Germinal center (tissue), 1 donor: ENCODE measurements around the gene CA9.
A peak's percentile ranks its signal among the peaks of the same experiment; 100 is the strongest.

ENCODE experiments used
- DNase-seq: peaks from one replicate; pipeline ENCODE4 v3.0.0; 2012; ENCODE audit warnings: mixed read lengths, low spot score

The CA9 gene

DNA sequence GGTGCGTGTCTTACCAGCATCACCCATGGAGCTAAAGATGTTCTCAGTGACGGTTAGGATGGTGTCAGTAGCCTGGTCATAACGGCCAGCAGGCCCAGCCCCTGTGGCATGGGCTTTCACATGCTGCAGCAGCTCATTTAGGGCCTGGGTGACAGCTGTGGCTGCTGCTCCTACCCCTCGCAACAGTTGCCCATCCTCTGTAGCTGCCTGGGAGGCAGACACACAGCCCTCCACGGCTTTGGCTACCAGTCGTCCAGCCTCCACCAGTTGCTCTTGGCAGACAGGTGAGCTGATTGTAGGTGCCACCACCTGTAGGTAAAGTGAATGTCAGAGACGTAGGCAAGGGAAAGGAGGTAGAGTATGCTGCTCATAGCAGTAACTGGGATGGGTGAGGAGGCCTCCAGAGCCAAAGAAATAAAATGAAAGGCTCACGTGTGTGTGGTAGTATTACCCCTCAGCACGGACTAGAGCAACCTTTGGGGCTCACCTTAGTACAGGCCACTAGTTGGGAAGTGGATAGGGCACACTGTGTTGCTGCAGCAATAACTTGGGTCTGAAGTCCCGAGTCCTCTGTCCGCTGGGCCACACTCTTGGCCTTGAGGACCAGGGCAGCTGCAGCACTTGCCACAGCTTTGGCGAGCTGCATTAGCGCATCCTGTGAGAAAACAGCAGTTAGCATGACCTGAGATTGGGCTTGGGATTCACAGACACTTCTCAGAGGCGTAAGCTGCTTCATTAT is 43.6 kb downstream of the CA9 start:
- no peak for DNase-seq

DNA sequence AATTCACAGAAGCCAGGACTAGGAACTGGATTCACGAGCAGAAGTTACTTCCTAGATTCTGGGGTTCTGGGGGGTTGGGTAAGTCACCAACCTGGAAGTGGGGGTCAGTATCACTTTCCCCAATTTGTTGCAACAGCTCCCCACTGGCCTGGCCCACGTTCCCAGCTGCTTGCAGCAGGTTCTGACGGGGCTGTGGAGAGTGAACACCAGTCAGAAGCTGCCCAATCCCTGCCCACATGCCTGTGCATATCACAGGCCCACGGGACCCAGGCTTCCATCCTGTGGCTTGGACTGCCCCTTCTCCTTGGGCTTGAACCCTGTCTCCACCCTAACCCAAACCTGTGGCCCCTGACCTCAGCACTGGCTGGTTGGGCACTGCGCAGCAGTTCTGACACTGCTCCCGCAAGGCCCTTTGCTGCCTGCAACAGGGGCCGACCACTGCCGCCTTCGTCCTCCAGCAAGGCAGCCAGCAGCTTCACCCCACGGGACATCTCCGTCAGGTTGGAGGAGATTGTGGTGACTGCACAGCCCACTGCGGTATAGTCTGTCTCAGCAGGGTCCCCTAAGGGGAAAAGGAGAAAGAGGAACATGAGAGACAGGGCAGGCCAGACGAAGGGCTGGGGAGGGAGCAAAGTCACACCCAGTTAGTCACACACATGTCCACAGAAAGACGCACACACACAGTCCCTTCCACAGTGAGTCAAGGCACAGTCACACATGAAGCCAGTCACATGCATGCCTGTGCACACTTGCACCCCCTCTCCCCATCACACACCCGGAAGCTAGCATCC is 45.2 kb downstream of the CA9 start:
- peak; percentile 41 for DNase-seq

DNA sequence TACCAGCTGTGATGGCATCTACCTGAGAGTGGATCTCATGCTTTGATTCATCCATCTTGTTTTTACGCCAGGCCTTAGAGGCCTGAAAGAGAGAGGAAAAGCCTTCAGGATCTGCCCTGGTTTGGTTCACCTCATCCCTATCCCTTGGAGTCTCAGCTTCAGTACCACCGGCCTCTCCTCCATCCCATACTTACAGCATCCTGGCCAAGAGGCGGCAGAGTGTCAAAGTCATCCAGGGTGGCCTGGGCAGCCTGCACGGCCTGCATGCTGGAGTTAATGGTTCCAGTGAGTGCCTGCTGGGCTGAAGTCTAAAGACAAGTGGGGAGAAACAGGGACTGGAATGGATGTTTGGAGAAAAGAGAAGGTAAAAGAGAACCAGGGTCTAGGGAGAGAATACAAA is 45.8 kb downstream of the CA9 start:
- no peak for DNase-seq

DNA sequence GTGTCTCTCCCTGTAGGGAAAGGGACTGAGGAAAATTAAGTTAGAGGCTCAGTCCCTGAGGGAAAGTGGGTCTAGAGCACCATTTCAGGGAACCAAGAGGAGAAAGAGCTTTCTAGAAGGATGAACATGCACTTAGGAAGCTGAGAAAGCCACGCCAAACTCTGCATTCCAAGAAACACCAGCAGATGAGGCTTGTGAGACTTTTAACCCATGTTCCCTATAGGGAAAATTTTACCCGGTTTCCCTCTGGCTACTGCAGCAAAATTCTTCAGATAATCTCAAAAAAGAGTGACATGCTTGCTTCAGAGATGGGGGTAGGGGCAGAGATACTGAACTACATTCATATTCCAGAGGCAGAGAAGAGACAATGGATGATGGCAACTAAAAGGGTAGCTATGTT is 49.7 kb downstream of the CA9 start:
- DNase-seq: no peak

DNA sequence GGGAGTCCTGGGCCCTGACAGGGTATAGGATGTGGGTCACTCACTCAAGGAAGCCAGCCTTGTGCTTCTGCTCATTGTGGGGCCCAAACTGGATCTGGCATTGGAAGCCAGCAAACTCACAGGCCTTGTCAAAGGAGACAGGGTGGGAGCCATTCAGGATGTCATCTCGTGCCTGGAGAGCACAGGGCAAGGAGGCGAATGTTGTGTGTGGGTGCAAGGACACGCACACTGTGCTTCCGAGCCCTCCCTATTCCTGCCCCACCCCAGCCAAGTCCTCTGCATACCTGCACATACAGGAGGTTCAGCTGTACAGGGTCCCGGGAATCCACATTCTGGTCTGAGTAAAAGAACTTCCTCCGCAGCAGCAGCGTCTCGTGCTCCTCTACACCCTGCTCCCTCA is 50.2 kb downstream of the CA9 start:
- DNase-seq: no peak

DNA sequence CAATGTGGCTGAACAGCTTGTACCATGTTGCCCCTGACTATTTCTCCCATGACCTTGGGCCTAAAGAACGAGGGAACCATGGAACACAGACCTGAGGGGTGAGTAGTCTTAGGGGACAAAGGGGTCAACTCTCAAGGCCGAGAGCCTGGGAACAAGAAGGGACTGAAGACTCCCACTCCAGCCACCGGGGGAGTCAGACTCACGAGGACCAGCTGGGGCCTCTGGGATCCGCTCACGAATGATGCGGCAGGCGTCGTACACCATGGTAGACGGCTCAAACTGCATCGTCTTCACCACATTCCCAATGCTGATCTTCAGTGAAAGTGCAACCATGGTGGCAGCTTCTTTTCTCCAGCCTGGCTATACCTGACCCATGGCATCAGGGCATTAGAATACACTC is 51.6 kb downstream of the CA9 start:
- no peak for DNase-seq

DNA sequence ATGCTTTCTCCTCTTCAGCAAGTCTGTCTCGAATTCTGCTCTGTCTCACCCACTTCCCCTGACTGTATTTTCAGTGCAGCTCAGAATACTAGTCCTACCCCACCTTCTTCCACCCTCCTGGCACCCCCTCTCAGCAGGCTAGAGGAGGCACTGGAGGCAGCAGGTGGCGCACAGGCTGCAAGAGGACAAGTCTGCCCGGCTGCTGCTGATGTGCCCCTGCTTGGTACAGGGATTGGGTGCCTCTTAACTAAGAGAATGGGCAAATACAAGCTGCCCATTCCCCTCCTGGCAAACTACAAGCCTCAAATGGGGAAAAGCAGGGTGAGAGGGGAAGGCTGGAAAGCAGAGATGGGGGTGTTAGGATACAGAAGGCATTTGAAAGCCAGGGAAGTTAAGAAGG is 53.2 kb downstream of the CA9 start:
- peak; percentile 59 for DNase-seq

DNA sequence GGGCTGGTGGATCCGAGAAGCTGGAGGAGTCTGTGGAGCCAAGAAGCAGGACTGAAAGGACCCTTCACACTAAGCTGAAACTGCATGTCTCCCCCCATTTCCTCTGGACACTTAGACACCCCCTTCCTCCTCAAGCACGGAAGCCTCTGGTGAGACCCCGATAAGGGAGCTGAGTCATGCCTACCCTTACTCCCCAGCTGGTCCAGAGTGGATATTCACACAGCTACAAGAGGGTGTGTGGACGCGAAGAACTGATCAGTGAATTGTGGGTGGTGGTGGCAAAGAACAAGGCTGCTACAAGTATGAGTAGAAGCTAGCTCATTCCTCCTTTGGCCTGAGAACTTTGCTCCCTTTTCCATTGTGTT is 53.9 kb downstream of the CA9 start:
- DNase-seq: no peak

DNA sequence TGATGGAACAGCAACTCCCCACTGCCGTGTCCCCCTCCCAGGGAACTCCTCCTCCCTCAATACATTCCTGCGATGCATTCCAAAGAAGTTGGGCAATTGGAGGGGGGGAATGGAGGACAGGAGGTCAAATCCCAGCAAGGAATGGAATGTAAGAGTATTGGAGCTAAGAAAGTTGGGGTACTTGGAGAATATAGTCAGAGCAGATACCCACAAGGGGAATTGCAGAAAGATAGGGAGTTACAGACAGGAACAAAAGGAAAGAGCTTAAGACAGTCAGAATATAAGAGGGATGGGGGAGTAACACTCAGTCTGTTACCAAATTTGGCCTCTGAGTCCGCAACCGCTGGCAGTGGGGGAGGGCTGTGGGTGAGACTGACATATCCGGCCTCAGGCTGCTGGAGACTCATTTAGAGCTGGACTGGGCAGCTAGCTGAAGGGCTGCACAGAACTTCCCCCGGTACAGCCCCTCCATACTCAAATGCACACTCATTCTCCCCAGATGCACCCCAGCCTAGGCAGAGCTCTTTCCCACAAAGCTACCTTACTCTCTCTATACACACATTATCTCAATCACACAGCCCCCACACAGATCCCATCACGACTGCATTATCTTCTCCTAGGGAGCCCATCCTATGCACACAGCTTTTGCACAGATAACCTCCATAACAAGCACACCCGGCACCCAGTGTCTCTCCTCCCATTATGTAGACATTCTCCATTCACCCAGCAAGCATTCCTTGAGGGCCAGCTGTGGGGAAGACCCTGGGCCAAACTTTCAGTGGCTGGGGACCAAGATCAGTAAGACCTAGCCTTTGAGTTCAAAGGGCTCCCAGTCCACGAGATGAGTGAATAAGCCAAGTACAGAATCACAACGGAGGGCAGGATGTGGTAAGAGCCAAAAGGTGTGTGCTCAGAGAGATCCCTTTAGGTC is 54.6 kb downstream of the CA9 start:
- no peak for DNase-seq

DNA sequence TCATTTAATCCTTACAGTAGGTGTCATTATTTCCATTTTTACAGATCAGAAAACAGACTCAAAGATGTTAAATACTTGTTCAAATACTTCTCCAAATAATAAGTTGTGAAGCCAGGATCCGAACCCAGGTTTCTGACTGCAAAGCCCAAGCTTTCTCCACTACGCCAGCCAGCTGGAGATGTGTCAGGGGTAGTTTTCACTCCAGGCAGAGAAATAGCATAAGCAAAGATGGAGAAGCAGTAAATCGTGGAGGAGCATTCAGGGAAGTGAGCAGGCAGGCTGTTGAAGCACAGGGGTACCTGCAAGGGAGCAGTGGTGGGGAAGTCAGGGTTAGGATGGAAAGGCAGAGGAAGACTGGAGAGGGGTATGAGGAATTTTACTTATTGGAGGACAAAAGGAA is 55.4 kb downstream of the CA9 start:
- DNase-seq: no peak

DNA sequence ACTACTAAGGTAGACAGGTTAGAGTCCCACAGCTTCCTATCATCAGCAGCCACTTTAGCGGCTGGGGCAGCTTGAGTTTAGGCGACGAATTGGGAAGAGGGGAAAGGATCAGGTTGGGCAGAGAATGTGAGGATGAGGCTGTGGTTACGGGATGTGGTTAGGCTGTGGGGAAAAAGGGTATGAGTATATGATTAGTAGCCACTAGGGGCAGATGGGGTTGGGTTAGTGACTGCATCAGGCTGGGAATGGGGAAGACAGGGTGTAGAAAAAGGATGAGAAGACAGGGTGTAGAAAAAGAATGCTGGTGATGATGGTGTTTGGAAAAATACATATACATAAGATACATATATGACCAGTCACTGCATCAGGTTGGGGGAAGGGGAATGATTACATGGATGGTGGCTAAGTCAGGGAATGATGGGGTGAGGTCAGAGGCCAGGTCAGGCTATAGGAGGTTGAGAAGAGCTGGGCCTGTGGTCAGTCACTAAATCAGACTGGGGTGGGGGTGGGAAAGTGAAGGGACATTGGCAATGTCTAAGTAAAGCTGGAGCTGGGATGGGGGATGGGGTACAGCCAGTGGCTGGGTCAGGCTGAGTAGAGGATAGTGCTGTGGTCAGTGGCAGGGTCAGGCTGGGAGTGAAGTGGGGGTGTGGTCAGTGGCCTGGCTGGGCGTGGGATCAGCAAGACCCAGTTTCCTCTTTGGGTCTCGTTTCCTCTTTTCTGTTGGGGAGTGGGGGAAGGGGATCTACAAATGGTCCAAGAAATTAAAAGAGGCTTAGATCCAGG is 56.2 kb downstream of the CA9 start:
- peak; percentile 62 for DNase-seq

DNA sequence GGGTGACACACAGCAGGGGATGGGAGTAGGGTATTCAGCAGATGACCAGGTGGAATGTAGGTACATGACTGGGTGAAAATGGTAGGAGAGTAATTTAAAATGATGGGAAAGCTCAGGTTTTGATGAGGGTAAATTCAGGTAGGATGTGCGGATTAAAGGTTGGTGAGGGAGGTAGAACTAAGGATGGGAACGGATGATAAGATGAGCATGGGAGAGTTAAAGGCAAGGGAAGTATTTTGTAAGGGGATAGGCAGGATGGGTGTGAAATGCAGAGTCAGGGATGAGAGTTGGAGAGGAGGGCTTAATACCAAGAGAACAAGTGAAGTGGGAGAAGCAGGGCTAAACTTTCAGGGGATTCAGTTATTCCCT is 56.7 kb downstream of the CA9 start:
- DNase-seq: no peak
